Fibroblast of lung (primary cell): Measurements from ENCODE around the gene TBC1D22A.

Source experiments
- CTCF ChIP-seq, 2 donors: IDR thresholded peaks in 1 of 2; conservative IDR thresholded peaks in 1 of 2; 1 replicate in 1 of 2; 2 replicates in 1 of 2; pipeline ENCODE4 v1.5.1; 2011 to 2012; ENCODE audit warnings: low read length in 2 of 2, control low read depth in 1 of 2, inconsistent platforms in 1 of 2, low read depth in 1 of 2, mild to moderate bottlenecking in 1 of 2
- EZH2 ChIP-seq: IDR thresholded peaks from 2 replicates; pipeline ENCODE4 v1.5.1; 2012; ENCODE audit warnings: low read length, control low read depth, mild to moderate bottlenecking; ENCODE audit errors: missing control alignments

- no peak for TF ChIP-seq CTCF (conservative IDR thresholded peaks at IDR 0.05 in 1 of 2, IDR thresholded peaks at IDR 0.05 in 1 of 2; ENCODE audit: low read depth in 1 of 2, low read length in 2 of 2)
- TF ChIP-seq EZH2, result no peak
Measured at GRCh38 chr22:47144791-47145425, 382.5 kb downstream of the TBC1D22A start.
